IPS-18a (cell line): ENCODE data around the gene PDE4B.
"Not testable (repeated sequence)": the region's sequence is repeated elsewhere in the genome, so short reads cannot be mapped to it uniquely, and the experiment has no call there.

Experiments used
- H3K27ac ChIP-seq: one replicate; pipeline ENCODE4 v1.5.1; 2013; ENCODE audit warnings: low read length
- H3K27me3 ChIP-seq: one replicate; pipeline ENCODE4 v1.6.1; 2013; ENCODE audit warnings: mild to moderate bottlenecking, low read length; ENCODE audit not compliant: control insufficient read depth, insufficient read depth
- H3K36me3 ChIP-seq: one replicate; pipeline ENCODE4 v1.6.1; 2013; ENCODE audit warnings: low read depth, low read length; ENCODE audit not compliant: control insufficient read depth
- H3K4me1 ChIP-seq: one replicate; pipeline ENCODE4 v1.6.1; 2013; ENCODE audit warnings: low read depth, low read length; ENCODE audit not compliant: control insufficient read depth
- H3K4me3 ChIP-seq: one replicate; pipeline ENCODE4 v1.5.1; 2013; ENCODE audit warnings: low read length
- H3K9ac ChIP-seq: one replicate; pipeline ENCODE4 v1.6.1; 2013; ENCODE audit warnings: mild to moderate bottlenecking, low read length, moderate library complexity
- H3K9me3 ChIP-seq: one replicate; pipeline ENCODE4 v1.6.1; 2013; ENCODE audit warnings: low read depth, low read length; ENCODE audit not compliant: control insufficient read depth

Gene PDE4B

DNA sequence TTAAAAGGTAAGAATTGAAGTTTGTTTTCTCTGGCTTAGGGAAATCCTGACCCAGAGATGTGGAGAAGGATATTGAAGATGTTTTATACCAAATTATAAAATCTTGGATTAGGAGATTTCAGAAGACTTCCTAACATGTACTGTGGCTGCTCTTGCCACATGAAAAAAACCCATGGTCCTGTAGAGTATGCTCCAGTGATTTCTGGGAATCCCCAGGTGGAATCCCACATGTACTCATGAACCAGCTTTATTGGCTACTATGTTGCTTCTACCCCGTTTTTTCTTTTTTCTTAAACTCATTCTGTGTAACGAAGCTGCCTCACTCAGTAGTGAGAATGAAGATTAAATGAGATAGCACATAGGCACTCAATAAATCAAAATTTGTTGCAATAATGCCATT, 608.5 kb downstream of the PDE4B start:
- Histone ChIP-seq H3K4me3 (no peak overlapping the region), H3K9ac (no peak overlapping the region), H3K36me3 (no peaks in the 10 kb centered on the region), H3K4me1 (no peaks in the 10 kb centered on the region), H3K27ac (no peak overlapping the region), H3K27me3 (no peaks in the 10 kb centered on the region), H3K9me3 (no peaks in the 10 kb centered on the region)

- H3K9ac ChIP-seq: no peak overlapping the region
- no peak overlapping the region for H3K4me3 ChIP-seq
- H3K9me3 ChIP-seq: no peaks in the 10 kb centered on the region
- H3K27ac ChIP-seq: no peak overlapping the region
- H3K36me3 ChIP-seq: no peaks in the 10 kb centered on the region
- H3K4me1 ChIP-seq: no peaks in the 10 kb centered on the region
- H3K27me3 ChIP-seq: no peaks in the 10 kb centered on the region
Observed at GRCh38 chr1:66402194-66402593, 609.5 kb downstream of the PDE4B start.

DNA sequence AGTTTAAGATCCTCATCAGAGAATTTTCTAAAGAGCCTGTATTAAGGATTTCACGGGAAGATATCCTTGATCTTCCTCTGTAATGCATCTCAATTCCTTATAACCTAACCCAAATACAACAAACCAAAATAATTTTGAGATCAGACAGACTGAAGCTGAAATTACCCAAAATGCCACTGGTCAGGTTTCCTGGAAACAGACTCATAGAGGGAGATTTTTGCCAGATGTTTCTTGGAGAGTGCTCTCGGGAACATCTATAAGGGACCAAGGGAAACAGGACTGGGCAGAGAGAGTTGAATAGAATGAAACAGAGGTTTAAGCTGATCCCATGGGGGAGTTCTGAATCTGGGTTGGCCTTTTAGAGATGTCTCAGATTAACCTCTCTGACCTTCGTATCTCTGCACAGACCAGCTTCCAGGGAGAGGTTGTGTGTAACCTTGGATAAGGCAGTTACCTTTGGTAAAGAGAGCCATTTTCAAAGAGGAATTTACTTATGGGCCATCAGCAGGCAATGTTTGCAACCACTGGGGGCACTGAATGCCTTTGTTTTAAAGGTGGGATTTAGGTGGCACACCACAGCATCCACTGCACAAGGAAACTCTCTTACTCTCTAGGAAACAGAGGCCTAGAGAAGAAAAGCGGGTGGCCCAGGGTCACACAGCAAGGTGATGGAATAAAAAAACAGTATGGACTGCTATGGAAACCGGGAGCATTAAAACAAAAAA, 610.5 kb downstream of the PDE4B start:
- no peak overlapping the region for H3K4me3 ChIP-seq
- no peaks in the 10 kb centered on the region for H3K36me3 ChIP-seq
- H3K9ac ChIP-seq: no peak overlapping the region
- H3K9me3 ChIP-seq: no peaks in the 10 kb centered on the region
- H3K4me1 ChIP-seq: no peaks in the 10 kb centered on the region
- H3K27me3 ChIP-seq: no peaks in the 10 kb centered on the region
- no peak overlapping the region for H3K27ac ChIP-seq

DNA sequence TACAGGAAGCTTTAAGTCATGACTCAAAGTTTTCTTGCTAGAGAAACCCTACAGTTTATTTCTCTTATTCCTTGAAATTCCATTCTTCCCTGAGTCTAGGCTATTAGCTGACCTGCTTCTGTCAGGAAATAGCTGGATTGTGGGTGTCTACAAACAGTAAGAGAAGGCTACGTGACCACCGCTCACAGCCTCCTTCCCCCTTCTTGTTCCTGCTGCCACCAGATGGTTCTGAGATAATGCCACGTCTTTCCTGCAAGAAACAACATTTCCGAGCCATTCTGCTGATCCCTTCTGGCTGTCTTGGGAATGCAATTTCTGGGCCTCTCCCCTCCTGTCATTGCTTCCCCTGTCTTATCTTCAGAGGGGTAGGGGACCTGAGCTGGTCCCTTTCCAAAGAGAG, 612.4 kb downstream of the PDE4B start:
- Histone ChIP-seq H3K9me3 (no peaks in the 10 kb centered on the region), H3K27ac (no peak overlapping the region), H3K36me3 (no peaks in the 10 kb centered on the region), H3K27me3 (no peaks in the 10 kb centered on the region), H3K4me1 (no peaks in the 10 kb centered on the region), H3K4me3 (no peak overlapping the region), H3K9ac (no peak overlapping the region)

GRCh38 chr1:66411449-66411848, 618.8 kb downstream of the PDE4B start:
- not testable (repeated sequence) for H3K9me3 ChIP-seq, H3K4me3 ChIP-seq, H3K36me3 ChIP-seq, H3K9ac ChIP-seq, H3K27me3 ChIP-seq, H3K27ac ChIP-seq, H3K4me1 ChIP-seq

DNA sequence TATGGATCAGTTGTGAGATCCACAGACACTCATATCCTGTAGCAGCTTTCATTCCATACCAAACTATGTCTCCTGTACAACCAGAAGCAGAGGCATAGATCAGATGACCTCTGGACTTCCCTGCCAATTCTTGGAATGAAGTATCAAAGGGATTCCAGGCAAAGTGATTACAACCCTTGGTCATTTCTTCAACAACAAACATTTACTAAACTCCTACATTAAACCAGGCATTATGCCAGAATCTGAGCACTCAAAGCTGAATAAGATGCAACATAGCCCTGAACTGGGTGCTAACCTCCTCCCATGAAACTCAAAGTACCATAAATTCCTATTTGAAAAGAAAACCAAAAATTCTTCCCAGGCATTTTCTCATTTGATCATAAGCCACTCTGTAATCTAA, 620.0 kb downstream of the PDE4B start:
- no peaks in the 10 kb centered on the region for H3K27me3 ChIP-seq

DNA sequence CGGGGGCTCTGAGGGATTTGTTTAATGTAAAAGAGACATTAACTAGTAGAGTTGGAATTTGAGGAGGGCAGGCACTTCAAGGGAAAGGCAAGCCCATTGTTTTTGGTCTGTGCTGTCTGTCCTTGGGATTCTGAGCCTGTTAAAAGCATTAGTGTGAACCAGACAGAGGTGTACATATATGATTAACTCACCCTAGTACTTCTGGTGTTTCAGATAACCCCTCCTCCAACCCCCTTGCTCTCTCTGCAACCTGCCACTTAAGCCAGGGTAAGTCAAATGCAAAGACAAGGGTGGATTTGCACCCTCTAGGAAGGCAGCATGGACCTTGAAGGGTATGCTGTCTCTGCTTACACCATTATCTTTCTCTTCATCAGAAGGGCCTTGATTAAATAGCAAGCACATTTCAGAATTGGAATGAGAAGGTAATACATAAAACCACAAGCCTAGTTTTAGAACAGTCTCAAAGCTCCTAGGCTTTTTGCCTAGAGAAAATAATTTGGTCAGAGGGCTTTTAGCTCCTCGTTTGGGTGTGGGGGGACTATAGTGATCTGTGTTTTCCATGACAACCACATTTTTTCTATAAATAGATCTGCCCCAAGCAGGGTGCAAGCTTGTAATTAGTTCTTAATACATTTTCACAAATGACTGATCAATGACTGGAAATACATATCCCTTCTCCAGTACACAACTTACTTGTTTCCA, 620.6 kb downstream of the PDE4B start:
- Histone ChIP-seq H3K4me3 (no peak overlapping the region), H3K36me3 (no peaks in the 10 kb centered on the region), H3K27ac (no peak overlapping the region), H3K9ac (no peak overlapping the region), H3K4me1 (no peaks in the 10 kb centered on the region), H3K27me3 (no peaks in the 10 kb centered on the region), H3K9me3 (peaks cover 9% of the 10 kb centered on the region)

More for the DNA sequence above, 620.0 kb downstream of the PDE4B start:
- no peaks in the 10 kb centered on the region for H3K36me3 ChIP-seq
- no peaks in the 10 kb centered on the region for H3K4me1 ChIP-seq
- H3K27ac ChIP-seq: no peak overlapping the region
- peaks cover 9% of the 10 kb centered on the region for H3K9me3 ChIP-seq
- H3K4me3 ChIP-seq: no peak overlapping the region
- no peak overlapping the region for H3K9ac ChIP-seq

DNA sequence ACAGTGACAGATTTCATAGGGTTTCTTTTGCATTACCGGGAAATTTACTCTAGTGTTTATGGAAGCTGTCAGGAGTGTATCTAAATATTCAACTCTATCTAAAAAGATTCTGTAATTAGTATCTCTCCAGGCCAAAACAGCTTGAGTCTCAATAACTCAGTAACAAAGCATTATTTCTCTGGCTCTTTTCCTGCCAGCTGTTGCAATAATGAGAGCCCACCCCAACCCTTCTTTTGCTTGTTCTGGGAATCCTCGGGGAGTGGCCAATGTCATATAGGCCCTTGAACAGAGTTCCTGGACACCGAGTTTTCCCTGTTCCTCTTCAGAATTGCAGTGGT, 621.1 kb downstream of the PDE4B start:
- no peak overlapping the region for H3K27ac ChIP-seq
- H3K36me3 ChIP-seq: no peaks in the 10 kb centered on the region
- no peaks in the 10 kb centered on the region for H3K27me3 ChIP-seq
- H3K4me1 ChIP-seq: no peaks in the 10 kb centered on the region
- no peak overlapping the region for H3K4me3 ChIP-seq
- H3K9ac ChIP-seq: no peak overlapping the region
- peaks cover 9% of the 10 kb centered on the region for H3K9me3 ChIP-seq

DNA sequence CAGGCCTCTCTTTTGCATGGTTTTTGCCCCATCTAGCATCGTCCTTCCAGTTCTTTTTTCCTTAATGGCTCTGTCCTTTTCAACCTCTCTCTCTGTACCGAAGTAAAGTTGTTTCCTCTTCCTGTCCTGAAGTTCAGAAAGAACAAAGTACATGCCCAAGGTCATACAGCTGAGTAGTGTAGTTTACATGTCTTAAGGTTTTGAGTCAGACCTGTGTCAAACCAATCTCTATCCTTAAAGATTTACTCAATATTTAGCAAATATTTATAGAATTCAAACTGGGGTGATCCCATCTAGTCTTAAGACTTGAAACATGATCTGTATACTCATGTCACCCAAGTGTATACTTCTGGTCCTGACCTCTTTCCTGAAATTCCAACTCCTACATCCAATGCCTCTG, 622.6 kb downstream of the PDE4B start:
- Histone ChIP-seq H3K4me3 (no peak overlapping the region), H3K4me1 (no peaks in the 10 kb centered on the region), H3K27me3 (no peaks in the 10 kb centered on the region), H3K9me3 (peaks cover 9% of the 10 kb centered on the region), H3K27ac (no peak overlapping the region), H3K36me3 (no peaks in the 10 kb centered on the region), H3K9ac (no peak overlapping the region)

- Histone ChIP-seq H3K27me3 (no peaks in the 10 kb centered on the region), H3K4me1 (no peaks in the 10 kb centered on the region), H3K27ac (no peak overlapping the region), H3K4me3 (no peak overlapping the region), H3K36me3 (no peaks in the 10 kb centered on the region), H3K9me3 (peaks cover 9% of the 10 kb centered on the region), H3K9ac (no peak overlapping the region)
Observed at GRCh38 chr1:66415866-66416265, 623.2 kb downstream of the PDE4B start.

- H3K36me3 ChIP-seq: no peaks in the 10 kb centered on the region
- peaks cover 9% of the 10 kb centered on the region for H3K9me3 ChIP-seq
Observed at GRCh38 chr1:66416295-66416694, 623.6 kb downstream of the PDE4B start.

GRCh38 chr1:66418021-66418420, 625.3 kb downstream of the PDE4B start:
- H3K27me3 ChIP-seq: no peaks in the 10 kb centered on the region
- no peaks in the 10 kb centered on the region for H3K4me1 ChIP-seq
- H3K27ac ChIP-seq: no peak overlapping the region
- no peak overlapping the region for H3K9ac ChIP-seq
- H3K36me3 ChIP-seq: no peaks in the 10 kb centered on the region
- H3K9me3 ChIP-seq: peaks cover 9% of the 10 kb centered on the region
- H3K4me3 ChIP-seq: no peak overlapping the region

More at GRCh38 chr1:66416295-66416694, 623.6 kb downstream of the PDE4B start:
- H3K27me3 ChIP-seq: no peaks in the 10 kb centered on the region
- H3K27ac ChIP-seq: no peak overlapping the region
- H3K4me3 ChIP-seq: no peak overlapping the region
- H3K9ac ChIP-seq: no peak overlapping the region
- H3K4me1 ChIP-seq: no peaks in the 10 kb centered on the region
